ENCODE results near the gene POTEI.
A peak's percentile ranks its signal among the peaks of the same experiment; 100 is the strongest.
"Not testable (repeated sequence)": the region's sequence is repeated elsewhere in the genome, so short reads cannot be mapped to it uniquely, and the experiment has no call there.

Gene POTEI

DNA sequence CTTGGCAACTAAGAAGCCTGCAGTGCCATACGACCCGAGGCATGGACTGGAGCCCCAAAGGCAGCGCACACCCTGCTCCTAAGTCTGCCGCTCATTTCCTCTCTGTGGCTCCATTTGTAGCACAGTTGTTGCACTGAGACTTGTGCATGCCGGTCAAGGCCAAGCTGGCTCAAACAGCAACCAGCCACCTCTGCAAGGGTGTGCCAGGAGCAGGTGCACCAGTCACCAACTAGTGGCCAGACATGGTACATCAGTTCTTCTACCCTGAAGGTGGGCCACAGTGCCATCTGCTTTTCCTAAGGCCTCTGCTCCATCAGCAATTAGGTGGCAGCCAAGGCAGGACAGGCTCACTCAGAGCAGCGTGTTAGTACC is 54.4 kb downstream of the POTEI start:
- DNase-seq = not testable (repeated sequence)

DNA sequence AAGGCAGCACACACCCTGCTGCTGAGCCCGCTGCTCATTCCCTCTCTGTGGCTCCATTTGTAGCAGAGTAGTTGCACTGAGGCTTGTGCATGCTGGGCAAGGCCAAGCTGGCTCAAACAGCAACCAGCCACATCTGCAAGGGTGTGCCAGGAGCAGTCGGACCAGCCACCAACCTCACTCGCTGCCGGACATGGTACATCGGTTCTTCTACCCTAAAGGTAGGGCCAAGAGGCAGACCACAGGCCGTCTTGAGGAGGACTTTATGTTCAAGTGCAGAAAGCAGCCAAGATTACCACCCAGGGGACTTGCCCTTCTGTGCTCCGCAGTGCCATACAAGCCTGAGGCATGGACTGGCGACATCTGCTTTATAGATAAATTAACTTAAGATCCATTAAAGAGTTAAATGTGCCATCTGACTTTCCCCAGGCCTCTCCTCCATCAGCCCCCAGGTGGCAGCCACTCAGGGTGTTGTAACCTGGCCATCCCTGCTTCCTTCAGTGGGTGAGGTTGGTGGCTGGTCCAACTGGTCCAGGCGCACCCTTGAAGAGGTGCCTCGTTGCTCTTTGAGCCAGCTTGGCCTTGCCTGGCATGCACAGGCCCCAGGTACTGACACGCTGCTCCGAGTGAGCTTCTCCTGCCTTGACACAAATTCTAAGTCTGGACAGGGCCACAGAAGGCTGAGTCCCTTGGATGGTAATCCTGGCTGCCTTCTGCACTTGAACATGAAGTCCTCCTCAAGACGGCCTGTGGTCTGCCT is 55.0 kb downstream of the POTEI start:
- not testable (repeated sequence) for DNase-seq

DNA sequence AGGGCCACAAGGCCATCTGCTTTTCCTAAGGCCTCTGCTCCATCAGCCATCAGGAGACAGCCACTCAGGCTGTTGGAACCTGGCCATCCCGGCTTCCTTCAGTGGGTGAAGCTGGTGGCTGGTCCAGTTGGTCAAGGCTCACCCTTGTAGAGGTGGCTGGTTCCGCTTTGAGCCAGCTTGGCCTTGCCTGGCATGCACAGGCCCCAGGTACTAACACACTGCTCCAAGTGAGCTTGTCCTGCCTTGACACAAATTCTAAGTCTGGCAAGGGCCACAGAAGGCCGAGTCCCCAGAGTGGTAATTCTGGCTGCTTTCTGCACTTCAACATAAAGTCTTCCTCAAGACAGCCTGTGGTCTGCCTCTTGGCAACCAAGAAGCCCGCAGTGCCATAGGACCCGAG is 56.2 kb downstream of the POTEI start:
- DNase-seq = not testable (repeated sequence)

DNA sequence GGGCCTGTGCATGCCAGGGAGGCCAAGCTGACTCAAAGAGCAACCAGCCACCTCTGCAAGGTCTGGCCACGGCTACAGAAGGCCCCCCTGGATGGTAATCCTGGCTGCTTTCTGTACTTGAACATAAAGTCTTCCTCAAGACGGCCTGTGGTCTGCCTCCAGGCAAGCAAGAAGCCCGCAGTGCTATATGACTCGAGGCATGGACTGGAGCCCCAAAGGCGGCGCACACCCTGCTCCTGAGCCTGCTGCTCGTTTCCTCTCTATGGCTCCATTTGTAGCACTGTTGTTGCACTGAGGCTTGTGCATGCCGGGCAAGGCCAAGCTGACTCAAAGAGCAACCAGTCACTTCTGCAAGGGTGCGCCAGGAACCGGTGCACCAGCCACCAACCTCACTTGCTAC is 57.3 kb downstream of the POTEI start:
- not testable (repeated sequence) for DNase-seq

- not testable (repeated sequence) for DNase-seq
These were observed 57.9 kb downstream of the POTEI start for GRCh38 chr2:130451278-130451677.

GRCh38 chr2:130450366-130450765 is 58.8 kb downstream of the POTEI start:
- DNase-seq = not testable (repeated sequence)

DNA sequence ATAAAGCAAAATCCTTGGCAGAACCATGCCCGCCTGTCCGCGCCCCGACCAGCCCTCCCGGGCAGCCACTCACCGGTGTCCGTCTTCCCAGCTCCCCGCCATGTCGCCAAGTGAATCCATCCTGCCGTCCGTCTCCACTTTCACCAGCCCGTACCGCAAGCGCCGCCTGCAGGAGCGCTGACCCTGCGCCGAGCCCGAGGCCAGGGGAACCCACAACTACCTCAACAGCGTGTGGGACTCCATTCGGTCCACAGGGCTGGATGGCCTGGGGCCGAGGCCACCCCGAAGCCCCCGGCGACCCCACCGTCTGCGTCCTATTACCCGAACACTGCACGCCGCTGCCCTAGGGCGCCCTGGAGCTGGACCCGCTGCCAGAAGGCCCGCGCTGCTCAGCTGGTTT is 81.5 kb downstream of the POTEI start:
- peak; percentile 4 to 17 for DNase-seq

DNA sequence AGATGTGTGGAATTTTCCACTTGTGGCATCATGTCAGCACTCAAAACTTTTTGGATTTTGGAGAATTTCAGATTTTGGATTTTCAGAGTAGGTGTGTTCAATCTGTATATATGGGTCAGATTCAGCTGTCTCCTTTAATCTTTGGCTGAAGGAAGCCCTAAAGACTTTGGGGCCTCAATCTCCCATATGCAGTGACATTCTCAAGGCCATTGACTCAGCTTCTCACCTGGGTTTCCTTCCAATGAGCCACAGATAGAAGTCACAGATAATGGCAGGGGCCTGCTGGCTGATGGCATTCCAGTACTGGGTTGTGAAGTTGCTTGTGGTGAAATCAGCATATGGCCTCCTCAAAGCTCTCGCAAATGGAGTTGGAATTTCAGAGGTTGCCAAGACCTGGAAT is 90.3 kb downstream of the POTEI start:
- not testable (repeated sequence) for DNase-seq

DNA sequence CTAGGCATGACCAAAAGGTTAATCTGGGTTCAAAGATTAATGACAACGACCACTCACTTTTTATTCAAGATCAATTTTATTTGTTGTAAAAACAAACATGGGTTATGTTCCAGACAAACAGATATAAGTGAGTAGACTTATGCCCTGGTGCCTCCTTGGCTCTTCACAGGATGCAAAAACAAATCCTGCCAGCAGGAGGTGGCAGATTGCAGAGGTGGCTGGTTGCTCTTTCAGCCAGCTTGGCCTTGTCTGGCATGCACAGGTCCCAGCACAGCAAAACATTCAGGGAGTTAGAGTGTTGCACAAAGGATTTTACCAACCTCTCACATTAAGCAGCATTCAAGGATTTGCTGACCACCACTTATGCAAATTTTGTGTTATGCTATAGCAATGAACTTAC is 92.4 kb downstream of the POTEI start:
- peak; percentile 41 to 44 for DNase-seq
